Uterus (tissue), 2 donors: ENCODE results near the gene ZNF680.

Source experiments
- POLR2A ChIP-seq, 2 donors: fragments of 450-650 bp; IDR thresholded peaks; one replicate each; pipeline ENCODE4 v1.6.1; 2016; ENCODE audit warnings: antibody characterized with exemption in 2 of 2, mild to moderate bottlenecking in 1 of 2, moderate library complexity in 1 of 2
- TF ChIP-seq, protein P1 (sequence below), 4 experiments: fragments of 200-600 bp in 2 of 4; fragments of 450-650 bp in 2 of 4; sonication (generic) in 2 of 4; IDR thresholded peaks; one replicate each; pipeline ENCODE4 v1.5.1; 2016 to 2019; ENCODE audit warnings: antibody characterized with exemption in 4 of 4, mild to moderate bottlenecking in 2 of 4, moderate library complexity in 1 of 4

GRCh38 chr7:64544010-64544409 lies 18.9 kb downstream of the ZNF680 start:
- TF ChIP-seq POLR2A (IDR thresholded peaks at IDR 0.05), result no peak
- TF ChIP-seq, protein P1, sequence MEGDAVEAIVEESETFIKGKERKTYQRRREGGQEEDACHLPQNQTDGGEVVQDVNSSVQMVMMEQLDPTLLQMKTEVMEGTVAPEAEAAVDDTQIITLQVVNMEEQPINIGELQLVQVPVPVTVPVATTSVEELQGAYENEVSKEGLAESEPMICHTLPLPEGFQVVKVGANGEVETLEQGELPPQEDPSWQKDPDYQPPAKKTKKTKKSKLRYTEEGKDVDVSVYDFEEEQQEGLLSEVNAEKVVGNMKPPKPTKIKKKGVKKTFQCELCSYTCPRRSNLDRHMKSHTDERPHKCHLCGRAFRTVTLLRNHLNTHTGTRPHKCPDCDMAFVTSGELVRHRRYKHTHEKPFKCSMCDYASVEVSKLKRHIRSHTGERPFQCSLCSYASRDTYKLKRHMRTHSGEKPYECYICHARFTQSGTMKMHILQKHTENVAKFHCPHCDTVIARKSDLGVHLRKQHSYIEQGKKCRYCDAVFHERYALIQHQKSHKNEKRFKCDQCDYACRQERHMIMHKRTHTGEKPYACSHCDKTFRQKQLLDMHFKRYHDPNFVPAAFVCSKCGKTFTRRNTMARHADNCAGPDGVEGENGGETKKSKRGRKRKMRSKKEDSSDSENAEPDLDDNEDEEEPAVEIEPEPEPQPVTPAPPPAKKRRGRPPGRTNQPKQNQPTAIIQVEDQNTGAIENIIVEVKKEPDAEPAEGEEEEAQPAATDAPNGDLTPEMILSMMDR (IDR thresholded peaks at IDR 0.05), result no peak
